Stimulated activated CD4-positive, alpha-beta T cell treated with anti-CD3 and anti-CD28 coated beads, TNF-alpha, amount 100 ng/mL, for 48 hours (primary cell): Measurements from ENCODE around the gene VWA2.

ENCODE experiments used
- DNase-seq, 3 donors: peaks; one replicate each; pipeline ENCODE4 v3.0.0-alpha.2; 2020; ENCODE audit warnings: low read depth in 3 of 3

VWA2 gene

GRCh38 chr10:114246679-114247305 is 7.7 kb downstream of the VWA2 start:
- DNase-seq = no peak

- DNase-seq = no peak
Observed at GRCh38 chr10:114250236-114250635, 11.2 kb downstream of the VWA2 start.

- DNase-seq = no peak
Observed at GRCh38 chr10:114250716-114251115, 11.7 kb downstream of the VWA2 start.

- DNase-seq = no peak
Observed at GRCh38 chr10:114252092-114252491, 13.0 kb downstream of the VWA2 start.

GRCh38 chr10:114252883-114253282 is 13.8 kb downstream of the VWA2 start:
- no peak for DNase-seq

- no peak for DNase-seq
Observed at GRCh38 chr10:114255227-114255626, 16.2 kb downstream of the VWA2 start.

- DNase-seq = no peak
Observed at GRCh38 chr10:114256008-114256765, 17.1 kb downstream of the VWA2 start.

- DNase-seq = no peak
Observed at GRCh38 chr10:114256822-114257221, 17.8 kb downstream of the VWA2 start.

GRCh38 chr10:114257498-114257897 is 18.4 kb downstream of the VWA2 start:
- no peak for DNase-seq

- no peak for DNase-seq
Observed at GRCh38 chr10:114258274-114258840, 19.3 kb downstream of the VWA2 start.

- DNase-seq = no peak
Observed at GRCh38 chr10:114259824-114260223, 20.8 kb downstream of the VWA2 start.

GRCh38 chr10:114260366-114260765 is 21.3 kb downstream of the VWA2 start:
- no peak for DNase-seq

GRCh38 chr10:114261076-114261475 is 22.0 kb downstream of the VWA2 start:
- DNase-seq = no peak

- DNase-seq = no peak
Observed at GRCh38 chr10:114262496-114262895, 23.4 kb downstream of the VWA2 start.

GRCh38 chr10:114265392-114266053 is 26.5 kb downstream of the VWA2 start:
- DNase-seq = no peak

GRCh38 chr10:114266521-114266920 is 27.5 kb downstream of the VWA2 start:
- no peak for DNase-seq

- no peak for DNase-seq
Observed at GRCh38 chr10:114271075-114271778, 32.2 kb downstream of the VWA2 start.

GRCh38 chr10:114271779-114272167 is 32.7 kb downstream of the VWA2 start:
- no peak for DNase-seq

- no peak for DNase-seq
Observed at GRCh38 chr10:114272696-114273095, 33.6 kb downstream of the VWA2 start.

- DNase-seq = no peak
Observed at GRCh38 chr10:114273910-114274309, 34.9 kb downstream of the VWA2 start.

- no peak for DNase-seq
Observed at GRCh38 chr10:114274616-114275453, 35.8 kb downstream of the VWA2 start.
